ENCODE results near the gene SGMS2.

The SGMS2 gene

GRCh38 chr4:107858158-107858742 lies 33.5 kb downstream of the SGMS2 start:
- peaks cover 0 to 8% of the 10 kb centered on the region in 2 experiments for H3K4me1 ChIP-seq (ENCODE audit: control insufficient read depth in 1 of 2, insufficient read depth in 1 of 2, low read depth in 1 of 2, low read length in 1 of 2)
- H3K27ac ChIP-seq, result no peak overlapping the region
- peaks cover 24% of the 10 kb centered on the region for H3K36me3 ChIP-seq
- no peak for TF ChIP-seq CTCF (IDR thresholded peaks at IDR 0.05)
- H3K9me3 ChIP-seq, result no peaks in the 10 kb centered on the region
- H3K27me3 ChIP-seq, result no peaks in the 10 kb centered on the region
- H3K4me3 ChIP-seq (ENCODE audit: low read depth in 1 of 2, low read length in 1 of 2), result no peak overlapping the region

- no peaks in the 10 kb centered on the region for H3K27me3 ChIP-seq
- H3K4me3 ChIP-seq (ENCODE audit: low read depth in 1 of 2, low read length in 1 of 2), result no peak overlapping the region
- peaks cover 24% of the 10 kb centered on the region for H3K36me3 ChIP-seq
- peaks cover 0 to 7% of the 10 kb centered on the region in 2 experiments for H3K4me1 ChIP-seq (ENCODE audit: control insufficient read depth in 1 of 2, insufficient read depth in 1 of 2, low read depth in 1 of 2, low read length in 1 of 2)
- no peaks in the 10 kb centered on the region for H3K9me3 ChIP-seq
- no peak for TF ChIP-seq CTCF (IDR thresholded peaks at IDR 0.05)
- no peak overlapping the region for H3K27ac ChIP-seq
Measured at GRCh38 chr4:107862658-107863057, 37.9 kb downstream of the SGMS2 start.

GRCh38 chr4:107863416-107863815 lies 38.7 kb downstream of the SGMS2 start:
- no peaks in the 10 kb centered on the region for H3K9me3 ChIP-seq
- no peak overlapping the region for H3K27ac ChIP-seq
- H3K36me3 ChIP-seq, result peaks cover 24% of the 10 kb centered on the region
- H3K4me1 ChIP-seq (ENCODE audit: control insufficient read depth in 1 of 2, insufficient read depth in 1 of 2, low read depth in 1 of 2, low read length in 1 of 2), result peaks cover 0 to 7% of the 10 kb centered on the region in 2 experiments
- H3K4me3 ChIP-seq (ENCODE audit: low read depth in 1 of 2, low read length in 1 of 2), result no peak overlapping the region
- H3K27me3 ChIP-seq, result no peaks in the 10 kb centered on the region
- no peak for TF ChIP-seq CTCF (IDR thresholded peaks at IDR 0.05)

GRCh38 chr4:107863850-107864371 lies 39.2 kb downstream of the SGMS2 start:
- no peak overlapping the region for H3K4me3 ChIP-seq (ENCODE audit: low read depth in 1 of 2, low read length in 1 of 2)
- no peak overlapping the region for H3K27ac ChIP-seq
- H3K4me1 ChIP-seq (ENCODE audit: control insufficient read depth in 1 of 2, insufficient read depth in 1 of 2, low read depth in 1 of 2, low read length in 1 of 2), result peaks cover 0 to 7% of the 10 kb centered on the region in 2 experiments
- no peaks in the 10 kb centered on the region for H3K9me3 ChIP-seq
- no peaks in the 10 kb centered on the region for H3K27me3 ChIP-seq
- H3K36me3 ChIP-seq, result peaks cover 24% of the 10 kb centered on the region
- no peak for TF ChIP-seq CTCF (IDR thresholded peaks at IDR 0.05)

- no peak for TF ChIP-seq CTCF (IDR thresholded peaks at IDR 0.05)
- Histone ChIP-seq H3K27ac (no peak overlapping the region), H3K27me3 (no peaks in the 10 kb centered on the region), H3K9me3 (no peaks in the 10 kb centered on the region), H3K36me3 (peaks cover 7% of the 10 kb centered on the region), H3K4me3 (ENCODE audit: low read depth in 1 of 2, low read length in 1 of 2) (no peak overlapping the region), H3K4me1 (ENCODE audit: control insufficient read depth in 1 of 2, insufficient read depth in 1 of 2, low read depth in 1 of 2, low read length in 1 of 2) (peaks cover 0 to 7% of the 10 kb centered on the region in 2 experiments)
Measured at GRCh38 chr4:107866726-107867125, 42.0 kb downstream of the SGMS2 start.
